ENCODE results near the gene VIPR1. TPM values are rescaled to one million over a fixed set of nuclear protein-coding genes. Genes with fewer than 3 reads are reported as not detected.

VIPR1 gene
- total and polyA plus RNA-seq, 2 donors: 1.8 to 4.4 TPM

Other genes with a start within 250 kb of the VIPR1 start
- gene CCK, start 236.5 kb upstream of the VIPR1 start, total RNA-seq: 2.2 TPM
- gene CCK, start 236.5 kb upstream of the VIPR1 start, polyA plus RNA-seq: 9.0 TPM
- gene LYZL4, start 92.0 kb upstream of the VIPR1 start, total RNA-seq: 0.14 TPM
- gene LYZL4, start 92.0 kb upstream of the VIPR1 start, polyA plus RNA-seq: 0.46 TPM
- gene SEC22C, start 79.3 kb downstream of the VIPR1 start, total RNA-seq: 20.9 TPM
- gene SEC22C, start 79.3 kb downstream of the VIPR1 start, polyA plus RNA-seq: 24.9 TPM
- 39.9 TPM for gene SS18L2, start 88.2 kb downstream of the VIPR1 start, total RNA-seq
- 88.1 TPM for gene SS18L2, start 88.2 kb downstream of the VIPR1 start, polyA plus RNA-seq
- gene NKTR, start 98.0 kb downstream of the VIPR1 start, total RNA-seq: 32.1 TPM
- gene NKTR, start 98.0 kb downstream of the VIPR1 start, polyA plus RNA-seq: 52.9 TPM
- gene ZBTB47, start 151.1 kb downstream of the VIPR1 start, total RNA-seq: 2.5 TPM
- gene ZBTB47, start 151.1 kb downstream of the VIPR1 start, polyA plus RNA-seq: 5.1 TPM
- gene KLHL40, start 182.9 kb downstream of the VIPR1 start, total RNA-seq: 0.14 TPM
- 0.16 TPM for gene KLHL40, start 182.9 kb downstream of the VIPR1 start, polyA plus RNA-seq
- gene HHATL, start 200.2 kb downstream of the VIPR1 start, total RNA-seq: 1.7 TPM
- gene HHATL, start 200.2 kb downstream of the VIPR1 start, polyA plus RNA-seq: 3.7 TPM

Data from thymus (tissue), 2 donors.